HL-60 (cell line): Measurements from ENCODE around the gene MARCHF3.

Experiments
- POLR2AphosphoS5 ChIP-seq: IDR thresholded peaks from 2 replicates; pipeline ENCODE4 v1.6.1; 2012; ENCODE audit warnings: low read depth
- SPI1 ChIP-seq: IDR thresholded peaks from 2 replicates; pipeline ENCODE4 v1.6.1; 2012; ENCODE audit warnings: low read depth, mild to moderate bottlenecking, borderline replicate concordance
- TF ChIP-seq, protein P1 (sequence below): IDR thresholded peaks from 2 replicates; pipeline ENCODE4 v1.6.1; 2012; ENCODE audit warnings: low read depth; ENCODE audit not compliant: insufficient replicate concordance
- TF ChIP-seq, protein P2 (sequence below): IDR thresholded peaks from one replicate; pipeline ENCODE4 v1.5.1; 2011; ENCODE audit warnings: low read length, control low read depth, inconsistent platforms; ENCODE audit not compliant: insufficient read depth

DNA sequence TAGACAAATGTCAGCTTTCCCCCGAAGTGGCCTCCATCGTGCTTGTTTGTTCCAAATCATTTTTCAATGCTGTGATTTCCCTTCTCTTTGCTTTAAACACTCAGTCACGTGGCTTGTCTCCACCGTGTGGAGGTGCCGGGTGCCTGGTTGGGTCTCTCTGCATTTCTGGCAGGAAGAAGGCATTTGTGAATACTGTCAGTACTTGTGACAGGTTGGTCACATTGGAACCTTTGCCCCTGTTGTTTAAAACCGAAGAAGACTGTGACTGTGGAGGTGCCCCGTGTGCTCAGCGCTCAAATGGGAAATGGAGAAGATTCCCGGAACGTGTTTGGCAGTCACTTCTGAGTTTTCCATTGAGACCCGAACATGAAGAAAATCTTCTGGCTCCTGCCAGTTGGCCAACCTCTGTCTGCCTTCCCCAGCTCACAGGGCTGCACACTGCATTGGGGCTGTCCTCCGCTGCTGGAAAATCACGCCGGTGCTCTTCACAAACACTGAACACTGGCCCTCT is 178.8 kb downstream of the MARCHF3 start:
- TF ChIP-seq, protein P1, sequence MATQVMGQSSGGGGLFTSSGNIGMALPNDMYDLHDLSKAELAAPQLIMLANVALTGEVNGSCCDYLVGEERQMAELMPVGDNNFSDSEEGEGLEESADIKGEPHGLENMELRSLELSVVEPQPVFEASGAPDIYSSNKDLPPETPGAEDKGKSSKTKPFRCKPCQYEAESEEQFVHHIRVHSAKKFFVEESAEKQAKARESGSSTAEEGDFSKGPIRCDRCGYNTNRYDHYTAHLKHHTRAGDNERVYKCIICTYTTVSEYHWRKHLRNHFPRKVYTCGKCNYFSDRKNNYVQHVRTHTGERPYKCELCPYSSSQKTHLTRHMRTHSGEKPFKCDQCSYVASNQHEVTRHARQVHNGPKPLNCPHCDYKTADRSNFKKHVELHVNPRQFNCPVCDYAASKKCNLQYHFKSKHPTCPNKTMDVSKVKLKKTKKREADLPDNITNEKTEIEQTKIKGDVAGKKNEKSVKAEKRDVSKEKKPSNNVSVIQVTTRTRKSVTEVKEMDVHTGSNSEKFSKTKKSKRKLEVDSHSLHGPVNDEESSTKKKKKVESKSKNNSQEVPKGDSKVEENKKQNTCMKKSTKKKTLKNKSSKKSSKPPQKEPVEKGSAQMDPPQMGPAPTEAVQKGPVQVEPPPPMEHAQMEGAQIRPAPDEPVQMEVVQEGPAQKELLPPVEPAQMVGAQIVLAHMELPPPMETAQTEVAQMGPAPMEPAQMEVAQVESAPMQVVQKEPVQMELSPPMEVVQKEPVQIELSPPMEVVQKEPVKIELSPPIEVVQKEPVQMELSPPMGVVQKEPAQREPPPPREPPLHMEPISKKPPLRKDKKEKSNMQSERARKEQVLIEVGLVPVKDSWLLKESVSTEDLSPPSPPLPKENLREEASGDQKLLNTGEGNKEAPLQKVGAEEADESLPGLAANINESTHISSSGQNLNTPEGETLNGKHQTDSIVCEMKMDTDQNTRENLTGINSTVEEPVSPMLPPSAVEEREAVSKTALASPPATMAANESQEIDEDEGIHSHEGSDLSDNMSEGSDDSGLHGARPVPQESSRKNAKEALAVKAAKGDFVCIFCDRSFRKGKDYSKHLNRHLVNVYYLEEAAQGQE = no peak
- TF ChIP-seq, protein P2, sequence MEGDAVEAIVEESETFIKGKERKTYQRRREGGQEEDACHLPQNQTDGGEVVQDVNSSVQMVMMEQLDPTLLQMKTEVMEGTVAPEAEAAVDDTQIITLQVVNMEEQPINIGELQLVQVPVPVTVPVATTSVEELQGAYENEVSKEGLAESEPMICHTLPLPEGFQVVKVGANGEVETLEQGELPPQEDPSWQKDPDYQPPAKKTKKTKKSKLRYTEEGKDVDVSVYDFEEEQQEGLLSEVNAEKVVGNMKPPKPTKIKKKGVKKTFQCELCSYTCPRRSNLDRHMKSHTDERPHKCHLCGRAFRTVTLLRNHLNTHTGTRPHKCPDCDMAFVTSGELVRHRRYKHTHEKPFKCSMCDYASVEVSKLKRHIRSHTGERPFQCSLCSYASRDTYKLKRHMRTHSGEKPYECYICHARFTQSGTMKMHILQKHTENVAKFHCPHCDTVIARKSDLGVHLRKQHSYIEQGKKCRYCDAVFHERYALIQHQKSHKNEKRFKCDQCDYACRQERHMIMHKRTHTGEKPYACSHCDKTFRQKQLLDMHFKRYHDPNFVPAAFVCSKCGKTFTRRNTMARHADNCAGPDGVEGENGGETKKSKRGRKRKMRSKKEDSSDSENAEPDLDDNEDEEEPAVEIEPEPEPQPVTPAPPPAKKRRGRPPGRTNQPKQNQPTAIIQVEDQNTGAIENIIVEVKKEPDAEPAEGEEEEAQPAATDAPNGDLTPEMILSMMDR = no peak
- TF ChIP-seq POLR2AphosphoS5 = no peak
- no peak for TF ChIP-seq SPI1
